SK-N-SH treated with all-trans-retinoic acid at 6 μM for 48 hours (cell line): ENCODE data around the gene CNGA2.

Source experiments
- ATAC-seq: fragments of 200-7000 bp; cut with Tn5 transposase; 3 replicates; pipeline ENCODE4 v1.9.1; 2020; ENCODE audit warnings: mild to moderate bottlenecking, moderate library complexity
- ARNTL ChIP-seq: fragments of 450-650 bp; formaldehyde crosslinking; IDR thresholded peaks from 2 replicates; pipeline ENCODE4 v1.5.0; 2020; ENCODE audit warnings: low read depth, mild to moderate bottlenecking, moderate library complexity, borderline replicate concordance
- BACH2 ChIP-seq: fragments of 250-450 bp; sonication (Bioruptor Pico); IDR thresholded peaks from 2 replicates; pipeline ENCODE4 v1.9.0; 2021; ENCODE audit warnings: mild to moderate bottlenecking, borderline replicate concordance
- CREB5 ChIP-seq: fragments of 250-450 bp; sonication (Bioruptor Pico); IDR thresholded peaks from 2 replicates; pipeline ENCODE4 v1.5.1; 2020; ENCODE audit warnings: low read depth, mild to moderate bottlenecking, moderate library complexity
- CSDC2 ChIP-seq: fragments of 250-450 bp; sonication (Bioruptor Pico); IDR thresholded peaks from 2 replicates; pipeline ENCODE4 v1.5.0; 2020; ENCODE audit warnings: mild to moderate bottlenecking, moderate library complexity
- CSRNP3 ChIP-seq: fragments of 250-450 bp; sonication (Bioruptor Pico); IDR thresholded peaks from 2 replicates; pipeline ENCODE4 v1.5.1; 2021; ENCODE audit warnings: mild to moderate bottlenecking, moderate library complexity
- ESRRG ChIP-seq: fragments of 250-450 bp; sonication (Bioruptor Pico); IDR thresholded peaks from 2 replicates; pipeline ENCODE4 v1.6.1; 2021; ENCODE audit warnings: mild to moderate bottlenecking
- GLIS3 ChIP-seq: fragments of 250-450 bp; sonication (Bioruptor Pico); IDR thresholded peaks from 2 replicates; pipeline ENCODE4 v1.5.0; 2020; ENCODE audit warnings: mild to moderate bottlenecking, moderate library complexity
- ISL1 ChIP-seq: fragments of 250-450 bp; sonication (Bioruptor Pico); IDR thresholded peaks from 2 replicates; pipeline ENCODE4 v2.1.2; 2022; ENCODE audit warnings: mild to moderate bottlenecking, moderate library complexity
- OSR1 ChIP-seq: fragments of 250-450 bp; sonication (Bioruptor Pico); IDR thresholded peaks from 2 replicates; pipeline ENCODE4 v1.8.0; 2022; ENCODE audit warnings: moderate library complexity, mild to moderate bottlenecking, inconsistent platforms
- PATZ1 ChIP-seq: fragments of 250-450 bp; sonication (Bioruptor Pico); IDR thresholded peaks from 2 replicates; pipeline ENCODE4 v1.8.0; 2020; ENCODE audit warnings: mild to moderate bottlenecking, moderate library complexity, borderline replicate concordance
- POU6F1 ChIP-seq: fragments of 250-450 bp; sonication (Bioruptor Pico); IDR thresholded peaks from 2 replicates; pipeline ENCODE4 v1.8.0; 2021; ENCODE audit warnings: low read depth, mild to moderate bottlenecking, moderate library complexity, borderline replicate concordance
- PPARA ChIP-seq: fragments of 250-450 bp; sonication (Bioruptor Pico); IDR thresholded peaks from 2 replicates; pipeline ENCODE4 v1.5.0; 2020; ENCODE audit warnings: mild to moderate bottlenecking, borderline replicate concordance
- RARB ChIP-seq: fragments of 250-450 bp; sonication (Bioruptor Pico); IDR thresholded peaks from 2 replicates; pipeline ENCODE4 v1.8.0; 2021; ENCODE audit warnings: mild to moderate bottlenecking, moderate library complexity
- SNAI2 ChIP-seq: fragments of 250-450 bp; sonication (Bioruptor Pico); IDR thresholded peaks from 2 replicates; pipeline ENCODE4 v1.5.0; 2020; ENCODE audit warnings: mild to moderate bottlenecking, moderate library complexity
- TCF4 ChIP-seq: fragments of 250-450 bp; sonication (Bioruptor Pico); IDR thresholded peaks from 2 replicates; pipeline ENCODE4 v1.8.0; 2021; ENCODE audit warnings: mild to moderate bottlenecking, moderate library complexity, borderline replicate concordance
- TOX ChIP-seq: fragments of 250-450 bp; sonication (Bioruptor Pico); IDR thresholded peaks from 2 replicates; pipeline ENCODE4 v1.8.0; 2021; ENCODE audit warnings: mild to moderate bottlenecking, moderate library complexity, borderline replicate concordance
- TSHZ2 ChIP-seq: fragments of 250-450 bp; sonication (Bioruptor Pico); IDR thresholded peaks from 2 replicates; pipeline ENCODE4 v1.5.0; 2020; ENCODE audit warnings: mild to moderate bottlenecking, moderate library complexity
- ZC3H10 ChIP-seq: fragments of 250-450 bp; sonication (Bioruptor Pico); IDR thresholded peaks from 2 replicates; pipeline ENCODE4 v1.5.1; 2021; ENCODE audit warnings: mild to moderate bottlenecking, moderate library complexity
- ZFP3 ChIP-seq: fragments of 250-450 bp; sonication (Bioruptor Pico); IDR thresholded peaks from 2 replicates; pipeline ENCODE4 v1.5.0; 2020; ENCODE audit warnings: mild to moderate bottlenecking, moderate library complexity
- ZFP30 ChIP-seq: fragments of 450-650 bp; formaldehyde crosslinking; IDR thresholded peaks from 2 replicates; pipeline ENCODE4 v1.5.0; 2022; ENCODE audit warnings: mild to moderate bottlenecking, moderate library complexity
- ZNF565 ChIP-seq: fragments of 450-650 bp; formaldehyde crosslinking; conservative IDR thresholded peaks from 2 replicates; pipeline ENCODE4 v1.5.0; 2020; ENCODE audit warnings: low read depth, mild to moderate bottlenecking, moderate library complexity
- ZNF70 ChIP-seq: fragments of 450-650 bp; formaldehyde crosslinking; IDR thresholded peaks from 2 replicates; pipeline ENCODE4 v1.5.0; 2020; ENCODE audit warnings: mild to moderate bottlenecking, moderate library complexity
- ZNF8 ChIP-seq: fragments of 450-650 bp; formaldehyde crosslinking; IDR thresholded peaks from 2 replicates; pipeline ENCODE4 v1.5.0; 2020; ENCODE audit warnings: mild to moderate bottlenecking, moderate library complexity

The CNGA2 gene

GRCh38 chrX:151729056-151729725 is 5.4 kb upstream of the CNGA2 start:
- TF ChIP-seq ZC3H10 (CRISPR knock-in tag), result no peak
- TF ChIP-seq CREB5 (CRISPR knock-in tag), result no peak
- TF ChIP-seq ZNF565 (CRISPR knock-in tag), result no peak
- no peak for TF ChIP-seq ESRRG (CRISPR knock-in tag)
- TF ChIP-seq ZNF70 (CRISPR knock-in tag), result no peak
- TF ChIP-seq TSHZ2 (CRISPR knock-in tag), result no peak
- no peak for TF ChIP-seq POU6F1 (CRISPR knock-in tag)
- TF ChIP-seq TCF4, result no peak
- TF ChIP-seq BACH2 (CRISPR knock-in tag), result no peak
- TF ChIP-seq CSDC2 (CRISPR knock-in tag), result no peak
- no peak for TF ChIP-seq RARB
- no peak for TF ChIP-seq PATZ1 (CRISPR knock-in tag)
- no peak for TF ChIP-seq ARNTL (CRISPR knock-in tag)
- no peak for TF ChIP-seq ZNF8
- TF ChIP-seq ISL1 (CRISPR knock-in tag), result no peak
- no peak for TF ChIP-seq CSRNP3
- TF ChIP-seq SNAI2 (CRISPR knock-in tag), result no peak
- no peak for TF ChIP-seq PPARA
- no peak for TF ChIP-seq GLIS3 (CRISPR knock-in tag)
- no peak for TF ChIP-seq OSR1 (CRISPR knock-in tag)
- no peak for ATAC-seq

- ATAC-seq, result no peak
- TF ChIP-seq OSR1 (CRISPR knock-in tag) (no peak), BACH2 (CRISPR knock-in tag) (no peak), GLIS3 (CRISPR knock-in tag) (no peak), ESRRG (CRISPR knock-in tag) (no peak), ZFP30 (CRISPR knock-in tag) (no peak), TCF4 (no peak), ZC3H10 (CRISPR knock-in tag) (no peak), RARB (no peak), ZNF70 (CRISPR knock-in tag) (no peak), TSHZ2 (CRISPR knock-in tag) (no peak), ZNF8 (no peak), TOX (CRISPR knock-in tag) (no peak), POU6F1 (CRISPR knock-in tag) (no peak), ISL1 (CRISPR knock-in tag) (no peak), PPARA (no peak), CSRNP3 (no peak), ZFP3 (CRISPR knock-in tag) (no peak), ZNF565 (CRISPR knock-in tag) (no peak)
These were observed 673 bp downstream of the CNGA2 start for GRCh38 chrX:151735219-151735618.
